Measurements from ENCODE around the gene TENT4B.

DNA sequence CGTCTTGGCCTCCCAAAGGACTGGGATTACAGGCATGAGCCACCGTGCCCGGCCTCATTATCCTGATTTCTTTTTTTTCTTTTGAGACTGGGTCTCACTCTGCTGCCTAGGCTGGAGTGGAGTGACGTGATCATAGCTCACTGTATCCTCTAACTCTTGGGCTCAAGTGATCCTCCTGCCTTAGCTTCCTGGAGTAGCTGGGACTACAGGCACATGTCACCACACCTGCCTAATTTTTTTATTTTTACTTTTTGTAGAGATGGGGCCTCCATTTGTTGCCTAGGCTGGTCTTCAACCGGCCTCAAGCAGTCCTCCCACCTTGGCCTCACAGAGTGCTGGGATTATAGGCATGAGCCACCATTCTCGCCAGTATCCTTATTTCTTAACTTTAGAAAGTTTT is 3.5 kb downstream of the TENT4B start:
- TF ChIP-seq, protein P1, sequence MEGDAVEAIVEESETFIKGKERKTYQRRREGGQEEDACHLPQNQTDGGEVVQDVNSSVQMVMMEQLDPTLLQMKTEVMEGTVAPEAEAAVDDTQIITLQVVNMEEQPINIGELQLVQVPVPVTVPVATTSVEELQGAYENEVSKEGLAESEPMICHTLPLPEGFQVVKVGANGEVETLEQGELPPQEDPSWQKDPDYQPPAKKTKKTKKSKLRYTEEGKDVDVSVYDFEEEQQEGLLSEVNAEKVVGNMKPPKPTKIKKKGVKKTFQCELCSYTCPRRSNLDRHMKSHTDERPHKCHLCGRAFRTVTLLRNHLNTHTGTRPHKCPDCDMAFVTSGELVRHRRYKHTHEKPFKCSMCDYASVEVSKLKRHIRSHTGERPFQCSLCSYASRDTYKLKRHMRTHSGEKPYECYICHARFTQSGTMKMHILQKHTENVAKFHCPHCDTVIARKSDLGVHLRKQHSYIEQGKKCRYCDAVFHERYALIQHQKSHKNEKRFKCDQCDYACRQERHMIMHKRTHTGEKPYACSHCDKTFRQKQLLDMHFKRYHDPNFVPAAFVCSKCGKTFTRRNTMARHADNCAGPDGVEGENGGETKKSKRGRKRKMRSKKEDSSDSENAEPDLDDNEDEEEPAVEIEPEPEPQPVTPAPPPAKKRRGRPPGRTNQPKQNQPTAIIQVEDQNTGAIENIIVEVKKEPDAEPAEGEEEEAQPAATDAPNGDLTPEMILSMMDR (conservative IDR thresholded peaks at IDR 0.05): no peak
- TF ChIP-seq EZH2 (IDR thresholded peaks at IDR 0.05; ENCODE audit: low read depth): no peak
